Measurements from ENCODE around the gene TCF19. TPM values are rescaled to one million over a fixed set of nuclear protein-coding genes. Genes with fewer than 3 reads are reported as not detected.
"Not testable (repeated sequence)": the region's sequence is repeated elsewhere in the genome, so short reads cannot be mapped to it uniquely, and the experiment has no call there.

TCF19 gene
- total RNA-seq, 2 donors from 2014 or later, result 63.8 to 82.7 TPM

GRCh38 chr6:31186052-31186734 is 27.8 kb downstream of the TCF19 start:
- no peaks in the 10 kb centered on the region for H3K9me3 Mint-ChIP-seq
- H3K4me1 Mint-ChIP-seq (ENCODE audit: low read depth), result peaks cover 12% of the 10 kb centered on the region
- DNase-seq (no peak), ATAC-seq (replicated peaks in 1 of 2) (no peak)
- no peak overlapping the region for H3K4me3 Mint-ChIP-seq
- H3K27ac Mint-ChIP-seq, result no peak overlapping the region
- no peaks in the 10 kb centered on the region for H3K36me3 Mint-ChIP-seq (ENCODE audit: insufficient read depth in 2 of 2)
- no peaks in the 10 kb centered on the region for H3K27me3 Mint-ChIP-seq (ENCODE audit: low read depth)

GRCh38 chr6:31187780-31188194 is 29.4 kb downstream of the TCF19 start:
- Mint-ChIP-seq H3K36me3 (ENCODE audit: insufficient read depth in 2 of 2) (no peaks in the 10 kb centered on the region), H3K4me1 (ENCODE audit: low read depth) (peaks cover 12% of the 10 kb centered on the region), H3K27ac (no peak overlapping the region), H3K4me3 (no peak overlapping the region), H3K27me3 (ENCODE audit: low read depth) (no peaks in the 10 kb centered on the region), H3K9me3 (no peaks in the 10 kb centered on the region)
- DNase-seq (no peak), ATAC-seq (replicated peaks in 1 of 2) (no peak)

DNA sequence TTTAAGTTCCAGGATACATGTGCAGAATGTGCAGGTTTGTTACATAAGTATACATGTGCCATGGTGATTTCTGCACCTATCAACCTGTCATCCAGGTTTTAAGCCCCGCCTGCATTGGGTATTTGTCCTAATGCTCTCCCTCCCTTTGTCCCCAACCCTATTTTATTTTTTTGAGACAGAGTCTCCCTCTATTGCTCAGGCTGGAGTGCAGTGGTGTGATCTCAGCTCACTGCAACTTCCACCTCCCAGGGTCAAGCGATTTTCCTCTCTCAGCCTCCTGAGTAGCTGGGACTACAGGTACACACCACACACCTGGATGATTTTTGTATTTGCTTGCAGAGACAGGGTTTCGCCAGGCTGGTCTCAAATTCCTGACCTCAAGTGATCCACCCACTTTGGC is 30.8 kb downstream of the TCF19 start:
- H3K27me3 Mint-ChIP-seq (ENCODE audit: low read depth); H3K9me3 Mint-ChIP-seq; H3K4me3 Mint-ChIP-seq; H3K36me3 Mint-ChIP-seq (ENCODE audit: insufficient read depth in 2 of 2); H3K27ac Mint-ChIP-seq; ATAC-seq (replicated peaks in 1 of 2); DNase-seq: not testable (repeated sequence)
- peaks cover 13% of the 10 kb centered on the region for H3K4me1 Mint-ChIP-seq (ENCODE audit: low read depth)

GRCh38 chr6:31190488-31190887 is 32.1 kb downstream of the TCF19 start:
- H3K4me3 Mint-ChIP-seq, result no peak overlapping the region
- H3K4me1 Mint-ChIP-seq (ENCODE audit: low read depth), result peaks cover 16% of the 10 kb centered on the region
- H3K9me3 Mint-ChIP-seq, result no peaks in the 10 kb centered on the region
- no peak for DNase-seq
- no peak for ATAC-seq (replicated peaks in 1 of 2)
- no peaks in the 10 kb centered on the region for H3K27me3 Mint-ChIP-seq (ENCODE audit: low read depth)
- no peaks in the 10 kb centered on the region for H3K36me3 Mint-ChIP-seq (ENCODE audit: insufficient read depth in 2 of 2)
- H3K27ac Mint-ChIP-seq, result no peak overlapping the region

GRCh38 chr6:31192431-31193105 is 34.2 kb downstream of the TCF19 start:
- not testable (repeated sequence) for H3K27ac Mint-ChIP-seq; H3K4me3 Mint-ChIP-seq; H3K27me3 Mint-ChIP-seq (ENCODE audit: low read depth); ATAC-seq (replicated peaks in 1 of 2); H3K36me3 Mint-ChIP-seq (ENCODE audit: insufficient read depth in 2 of 2); H3K9me3 Mint-ChIP-seq
- H3K4me1 Mint-ChIP-seq (ENCODE audit: low read depth), result peaks cover 18% of the 10 kb centered on the region
- DNase-seq, result peak; percentile 66 to 67

DNA sequence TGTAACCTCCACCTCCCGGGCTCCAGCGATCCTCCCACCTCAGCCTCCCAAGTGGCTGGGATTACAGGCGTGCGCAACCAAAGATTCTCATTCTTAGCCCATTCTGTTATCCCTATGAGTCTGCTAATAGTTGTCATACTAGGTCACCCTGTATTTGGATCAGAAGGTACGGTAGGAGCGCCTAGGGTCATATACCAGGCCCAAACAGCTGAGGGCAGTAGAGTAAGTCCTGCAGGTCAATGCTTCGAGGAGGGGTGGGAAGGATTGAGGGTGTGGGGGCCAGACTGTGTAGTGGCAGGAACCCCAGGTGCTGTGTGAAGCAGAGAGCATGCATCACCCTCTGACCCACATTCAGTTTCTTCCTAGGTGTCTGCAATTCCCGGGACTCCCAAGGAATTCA is 34.8 kb downstream of the TCF19 start:
- Mint-ChIP-seq H3K27ac (no peak overlapping the region), H3K4me1 (ENCODE audit: low read depth) (peaks cover 18% of the 10 kb centered on the region), H3K4me3 (no peak overlapping the region), H3K36me3 (ENCODE audit: insufficient read depth in 2 of 2) (peaks cover 1 to 5% of the 10 kb centered on the region in 2 donors), H3K27me3 (ENCODE audit: low read depth) (no peaks in the 10 kb centered on the region), H3K9me3 (no peaks in the 10 kb centered on the region)
- DNase-seq, result no peak
- no peak for ATAC-seq (replicated peaks in 1 of 2)

GRCh38 chr6:31194061-31194834 is 35.9 kb downstream of the TCF19 start:
- Mint-ChIP-seq H3K4me3 (no peak overlapping the region), H3K9me3 (no peaks in the 10 kb centered on the region), H3K27me3 (ENCODE audit: low read depth) (no peaks in the 10 kb centered on the region), H3K36me3 (ENCODE audit: insufficient read depth in 2 of 2) (peaks cover 4 to 5% of the 10 kb centered on the region in 2 donors), H3K4me1 (ENCODE audit: low read depth) (peaks cover 25% of the 10 kb centered on the region), H3K27ac (no peak overlapping the region)
- DNase-seq, result no peak
- no peak for ATAC-seq (replicated peaks in 1 of 2)

DNA sequence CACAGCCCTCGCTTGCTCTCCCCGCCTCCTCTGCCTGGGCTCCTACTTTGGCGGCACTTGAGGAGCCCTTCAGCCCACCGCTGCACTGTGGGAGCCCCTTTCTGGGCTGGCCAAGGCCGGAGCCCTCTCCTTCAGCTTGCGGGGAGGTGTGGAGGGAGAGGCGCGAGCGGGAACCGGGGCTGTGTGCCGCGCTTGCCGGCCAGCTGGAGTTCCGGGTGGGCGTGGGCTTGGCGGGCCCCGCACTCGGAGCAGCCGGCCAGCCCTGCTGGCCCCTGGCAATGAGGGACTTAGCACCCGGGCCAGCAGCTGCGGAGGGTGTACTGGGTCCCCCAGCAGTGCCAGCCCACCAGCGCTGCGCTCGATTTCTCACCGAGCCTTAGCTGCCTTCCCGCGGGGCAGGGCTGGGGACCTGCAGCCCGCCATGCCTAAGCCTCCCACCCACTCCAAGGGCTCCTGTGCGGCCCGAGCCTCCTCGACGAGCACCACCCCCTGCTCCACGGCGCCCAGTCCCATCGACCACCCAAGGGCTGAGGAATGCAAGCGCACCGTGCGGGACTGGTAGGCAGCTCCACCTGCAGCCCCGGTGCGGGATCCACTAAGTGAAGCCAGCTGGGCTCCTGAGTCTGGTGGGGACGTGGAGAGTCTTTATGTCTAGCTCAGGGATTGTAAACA is 37.1 kb downstream of the TCF19 start:
- peaks cover 7 to 11% of the 10 kb centered on the region in 2 donors for H3K36me3 Mint-ChIP-seq (ENCODE audit: insufficient read depth in 2 of 2)
- H3K27ac Mint-ChIP-seq; H3K4me3 Mint-ChIP-seq; DNase-seq; ATAC-seq (replicated peaks in 1 of 2); H3K27me3 Mint-ChIP-seq (ENCODE audit: low read depth); H3K9me3 Mint-ChIP-seq: not testable (repeated sequence)
- H3K4me1 Mint-ChIP-seq (ENCODE audit: low read depth), result peaks cover 33% of the 10 kb centered on the region

GRCh38 chr6:31196251-31197022 is 38.0 kb downstream of the TCF19 start:
- not testable (repeated sequence) for H3K9me3 Mint-ChIP-seq; ATAC-seq (replicated peaks in 1 of 2)

DNA sequence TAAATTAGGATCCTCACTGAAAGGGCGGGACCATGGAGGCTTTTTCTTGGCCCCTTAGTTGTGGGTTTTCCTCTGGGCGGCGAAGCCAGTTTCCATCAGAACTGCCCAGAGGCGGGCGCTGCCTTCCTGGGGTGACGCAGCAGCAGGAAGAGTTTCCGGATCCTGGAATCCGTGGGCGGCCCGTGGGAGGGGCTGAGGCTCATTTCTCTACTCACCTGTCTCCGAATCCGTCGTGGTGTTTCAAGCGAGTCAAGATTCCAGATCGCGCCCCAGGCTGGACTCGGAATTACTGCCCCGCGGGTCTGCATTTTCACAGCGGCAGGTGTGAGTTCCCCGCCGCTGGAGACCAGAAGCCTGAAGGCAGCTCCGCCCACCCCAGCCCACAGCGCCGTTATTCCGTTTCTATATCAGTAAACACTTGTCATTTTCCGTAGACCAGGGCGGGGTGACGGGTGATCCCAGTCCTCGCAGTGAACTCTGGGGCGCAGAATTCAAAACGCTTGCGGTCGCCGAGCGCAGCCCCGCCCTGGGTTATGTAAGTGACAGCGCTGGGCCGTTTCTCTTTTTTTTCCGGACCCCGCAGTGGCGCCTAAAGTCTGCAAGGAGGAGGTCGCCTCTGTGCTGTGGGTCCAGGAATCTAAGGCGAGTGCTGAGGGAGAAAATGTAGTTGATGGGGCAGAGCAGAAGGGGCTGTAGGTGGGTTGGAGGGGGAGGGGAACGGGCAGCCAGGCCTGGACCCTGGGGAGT is 39.3 kb downstream of the TCF19 start:
- peaks cover 50% of the 10 kb centered on the region for H3K4me1 Mint-ChIP-seq (ENCODE audit: low read depth)

More at GRCh38 chr6:31196251-31197022, 38.0 kb downstream of the TCF19 start:
- DNase-seq; H3K27me3 Mint-ChIP-seq (ENCODE audit: low read depth): not testable (repeated sequence)
- peaks cover 37% of the 10 kb centered on the region for H3K4me1 Mint-ChIP-seq (ENCODE audit: low read depth)
- H3K4me3 Mint-ChIP-seq, result peak overlapping the region; percentile 84 to 98
- peaks cover 12 to 18% of the 10 kb centered on the region in 2 donors for H3K36me3 Mint-ChIP-seq (ENCODE audit: insufficient read depth in 2 of 2)
- peak overlapping the region; percentile 88 for H3K27ac Mint-ChIP-seq

GRCh38 chr6:31199105-31199452 is 40.7 kb downstream of the TCF19 start:
- peak overlapping the region; percentile 84 to 98 for H3K4me3 Mint-ChIP-seq
- not testable (repeated sequence) for H3K27me3 Mint-ChIP-seq (ENCODE audit: low read depth); DNase-seq; H3K27ac Mint-ChIP-seq; ATAC-seq (replicated peaks in 1 of 2); H3K9me3 Mint-ChIP-seq
- peaks cover 12 to 22% of the 10 kb centered on the region in 2 donors for H3K36me3 Mint-ChIP-seq (ENCODE audit: insufficient read depth in 2 of 2)
- H3K4me1 Mint-ChIP-seq (ENCODE audit: low read depth), result peaks cover 58% of the 10 kb centered on the region

More for the DNA sequence above, 39.3 kb downstream of the TCF19 start:
- Mint-ChIP-seq H3K36me3 (ENCODE audit: insufficient read depth in 2 of 2) (peaks cover 12 to 22% of the 10 kb centered on the region in 2 donors), H3K27me3 (ENCODE audit: low read depth) (no peaks in the 10 kb centered on the region), H3K4me3 (peak overlapping the region; percentile 84 to 98), H3K9me3 (peaks cover 3 to 6% of the 10 kb centered on the region in 2 donors), H3K27ac (peak overlapping the region; percentile 88)
- peak; percentile 93 to 96 for DNase-seq
- ATAC-seq (replicated peaks in 1 of 2), result peak; percentile 82 to 87

Data from activated T-cell treated with anti-CD3 and anti-CD28 coated beads, Interleukin-2, amount 50 U/mL, for 72 hours (primary cell).